Measurements from ENCODE around the gene VMAC.

DNA sequence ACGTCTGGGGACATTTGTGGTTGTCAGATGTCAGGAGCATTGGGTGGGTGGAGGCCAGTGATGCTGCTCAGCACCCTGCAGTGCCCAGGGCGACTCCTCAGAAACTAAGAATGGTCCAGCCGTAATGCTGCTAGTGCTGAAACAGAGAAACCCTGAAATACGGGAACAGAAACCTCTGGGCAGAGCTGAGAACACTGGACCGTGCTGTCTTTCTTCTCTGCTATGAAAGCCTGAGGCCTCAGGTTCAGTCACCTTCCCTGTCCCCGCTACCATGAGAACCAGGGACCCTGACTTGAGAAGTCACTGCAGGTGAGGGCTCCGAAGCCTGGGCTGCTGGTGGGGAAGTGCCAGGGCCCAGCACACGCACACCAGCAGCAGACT, 22.8 kb downstream of the VMAC start:
- TF ChIP-seq, protein P1, sequence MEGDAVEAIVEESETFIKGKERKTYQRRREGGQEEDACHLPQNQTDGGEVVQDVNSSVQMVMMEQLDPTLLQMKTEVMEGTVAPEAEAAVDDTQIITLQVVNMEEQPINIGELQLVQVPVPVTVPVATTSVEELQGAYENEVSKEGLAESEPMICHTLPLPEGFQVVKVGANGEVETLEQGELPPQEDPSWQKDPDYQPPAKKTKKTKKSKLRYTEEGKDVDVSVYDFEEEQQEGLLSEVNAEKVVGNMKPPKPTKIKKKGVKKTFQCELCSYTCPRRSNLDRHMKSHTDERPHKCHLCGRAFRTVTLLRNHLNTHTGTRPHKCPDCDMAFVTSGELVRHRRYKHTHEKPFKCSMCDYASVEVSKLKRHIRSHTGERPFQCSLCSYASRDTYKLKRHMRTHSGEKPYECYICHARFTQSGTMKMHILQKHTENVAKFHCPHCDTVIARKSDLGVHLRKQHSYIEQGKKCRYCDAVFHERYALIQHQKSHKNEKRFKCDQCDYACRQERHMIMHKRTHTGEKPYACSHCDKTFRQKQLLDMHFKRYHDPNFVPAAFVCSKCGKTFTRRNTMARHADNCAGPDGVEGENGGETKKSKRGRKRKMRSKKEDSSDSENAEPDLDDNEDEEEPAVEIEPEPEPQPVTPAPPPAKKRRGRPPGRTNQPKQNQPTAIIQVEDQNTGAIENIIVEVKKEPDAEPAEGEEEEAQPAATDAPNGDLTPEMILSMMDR (conservative IDR thresholded peaks at IDR 0.05): no peak
- TF ChIP-seq EZH2 (IDR thresholded peaks at IDR 0.05; ENCODE audit: low read depth): no peak
